Endothelial cell (in vitro differentiated cells): ENCODE data around the gene SEMA3A. TPM values are rescaled to one million over a fixed set of nuclear protein-coding genes. Genes with fewer than 3 reads are reported as not detected.

Source experiments
- DNase-seq: peaks from one replicate; pipeline ENCODE4 v3.0.0; 2021; ENCODE audit warnings: low spot score
- H3K27ac Mint-ChIP-seq: one replicate; pipeline ENCODE4 v1.8.0; 2021; ENCODE audit warnings: mixed read lengths, inconsistent platforms; ENCODE audit not compliant: unreplicated experiment
- H3K27me3 Mint-ChIP-seq: one replicate; pipeline ENCODE4 v1.8.0; 2021; ENCODE audit warnings: mild to moderate bottlenecking, moderate library complexity, mixed read lengths, inconsistent platforms; ENCODE audit not compliant: unreplicated experiment
- H3K36me3 Mint-ChIP-seq: one replicate; pipeline ENCODE4 v1.8.0; 2021; ENCODE audit warnings: mild to moderate bottlenecking, low read depth, mixed read lengths, inconsistent platforms; ENCODE audit not compliant: unreplicated experiment
- H3K4me1 Mint-ChIP-seq: one replicate; pipeline ENCODE4 v1.8.0; 2021; ENCODE audit warnings: mild to moderate bottlenecking, mixed read lengths, inconsistent platforms; ENCODE audit not compliant: unreplicated experiment
- H3K4me3 Mint-ChIP-seq: one replicate; pipeline ENCODE4 v1.8.0; 2021; ENCODE audit warnings: mild to moderate bottlenecking, mixed read lengths, inconsistent platforms; ENCODE audit not compliant: unreplicated experiment
- H3K9me3 Mint-ChIP-seq: one replicate; pipeline ENCODE4 v1.8.0; 2021; ENCODE audit warnings: mixed read lengths, inconsistent platforms; ENCODE audit not compliant: unreplicated experiment
- CTCF ChIP-seq: fragments of 200-600 bp; sonication (generic); IDR thresholded peaks from one replicate; pipeline ENCODE4 v1.5.0; 2021; ENCODE audit warnings: antibody characterized with exemption; ENCODE audit not compliant: unreplicated experiment
- total RNA-seq: library from RNA; stranded (reverse); fragmentation: NEBNext Ultra II Directional; extraction: Animal tissue kit (Norgen Biotek cat#: 25700); gene quantifications from one replicate; pipeline ENCODE4 v1.2.1, GENCODE V29; 2021; ENCODE audit not compliant: unreplicated experiment

Gene SEMA3A
- total RNA-seq, 1 donor from 2014 or later = 8.5 TPM

- TF ChIP-seq CTCF = no peak
- DNase-seq = no peak
- Mint-ChIP-seq H3K9me3 (no peaks in the 10 kb centered on the region), H3K27me3 (no peaks in the 10 kb centered on the region), H3K27ac (peak overlapping the region; percentile 96), H3K36me3 (no peaks in the 10 kb centered on the region), H3K4me3 (no peak overlapping the region), H3K4me1 (peaks cover 46% of the 10 kb centered on the region)
These were observed 80.4 kb downstream of the SEMA3A start for GRCh38 chr7:84113906-84114850.

DNA sequence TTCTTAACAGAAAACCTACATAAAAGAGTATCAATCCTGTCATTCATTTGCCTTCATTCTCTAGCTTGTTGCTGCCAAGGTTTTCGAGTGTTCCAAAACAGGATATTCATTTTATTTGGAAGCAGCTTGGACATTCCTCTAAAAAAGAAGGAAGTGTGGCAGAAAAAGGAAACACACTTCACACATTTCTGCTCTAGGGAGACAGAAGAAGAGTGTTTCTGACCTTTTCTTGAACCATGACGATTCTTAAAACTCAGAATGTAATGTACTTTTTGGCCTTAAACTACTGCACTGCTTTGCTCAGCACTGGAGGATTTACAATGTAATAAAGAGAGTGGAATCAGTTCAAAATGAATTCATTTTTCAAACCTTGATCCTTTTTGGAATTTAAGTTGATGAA lies 81.3 kb downstream of the SEMA3A start:
- no peaks in the 10 kb centered on the region for H3K9me3 Mint-ChIP-seq
- H3K4me1 Mint-ChIP-seq = peaks cover 51% of the 10 kb centered on the region
- H3K27ac Mint-ChIP-seq = peak overlapping the region; percentile 96
- H3K27me3 Mint-ChIP-seq = no peaks in the 10 kb centered on the region
- no peaks in the 10 kb centered on the region for H3K36me3 Mint-ChIP-seq
- H3K4me3 Mint-ChIP-seq = no peak overlapping the region
- no peak for TF ChIP-seq CTCF
- no peak for DNase-seq

- TF ChIP-seq CTCF = no peak
- peaks cover 53% of the 10 kb centered on the region for H3K4me1 Mint-ChIP-seq
- no peaks in the 10 kb centered on the region for H3K27me3 Mint-ChIP-seq
- peak overlapping the region; percentile 96 for H3K27ac Mint-ChIP-seq
- no peaks in the 10 kb centered on the region for H3K9me3 Mint-ChIP-seq
- no peaks in the 10 kb centered on the region for H3K36me3 Mint-ChIP-seq
- no peak overlapping the region for H3K4me3 Mint-ChIP-seq
- DNase-seq = no peak
These were observed 81.8 kb downstream of the SEMA3A start for GRCh38 chr7:84112771-84113170.

DNA sequence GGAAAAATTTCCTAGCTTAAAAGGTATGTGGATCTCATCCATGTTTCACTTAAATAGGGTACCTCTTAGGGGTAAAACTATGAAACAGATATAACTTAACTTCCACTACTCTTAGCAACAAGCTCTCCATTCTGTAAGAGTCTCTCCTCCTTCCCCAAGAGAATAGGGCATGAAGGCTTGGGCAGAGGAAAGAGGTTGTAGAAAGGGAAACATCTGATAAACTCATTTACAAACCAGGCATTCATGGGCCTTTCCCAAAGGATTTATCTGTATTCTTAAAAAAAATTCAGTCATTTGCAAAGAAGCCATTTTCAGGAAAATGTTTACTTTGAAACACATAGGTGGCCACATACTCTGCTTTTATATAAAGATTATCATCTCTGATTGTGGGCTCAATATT lies 82.7 kb downstream of the SEMA3A start:
- Mint-ChIP-seq H3K4me3 (no peak overlapping the region), H3K4me1 (peaks cover 61% of the 10 kb centered on the region), H3K9me3 (no peaks in the 10 kb centered on the region), H3K27me3 (no peaks in the 10 kb centered on the region), H3K36me3 (no peaks in the 10 kb centered on the region), H3K27ac (peak overlapping the region; percentile 70)
- TF ChIP-seq CTCF = no peak
- DNase-seq = no peak

DNA sequence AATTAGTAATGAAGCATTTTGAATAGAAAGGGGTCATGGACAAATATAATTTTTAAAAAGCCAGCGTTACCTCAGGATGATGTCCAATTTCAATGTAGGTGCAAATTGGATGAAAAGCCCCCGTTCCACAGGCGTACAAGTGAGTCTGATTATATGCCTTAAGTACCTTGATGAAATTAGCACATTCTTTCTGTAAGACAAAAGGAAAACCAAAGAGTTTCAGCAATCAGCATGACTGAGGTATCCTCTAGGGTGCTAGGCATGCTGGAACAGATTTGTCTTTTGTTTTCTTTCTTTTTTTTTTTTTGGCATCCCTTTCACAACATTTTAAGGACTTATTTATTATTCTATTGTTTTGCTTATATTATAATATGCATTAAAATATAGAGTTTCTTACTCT lies 84.2 kb downstream of the SEMA3A start:
- no peaks in the 10 kb centered on the region for H3K27me3 Mint-ChIP-seq
- H3K4me1 Mint-ChIP-seq = peaks cover 61% of the 10 kb centered on the region
- H3K36me3 Mint-ChIP-seq = no peaks in the 10 kb centered on the region
- H3K4me3 Mint-ChIP-seq = no peak overlapping the region
- H3K9me3 Mint-ChIP-seq = no peaks in the 10 kb centered on the region
- no peak for TF ChIP-seq CTCF
- H3K27ac Mint-ChIP-seq = no peak overlapping the region
- no peak for DNase-seq
